ENCODE data around the gene ITGA3. TPM values are rescaled to one million over a fixed set of nuclear protein-coding genes. Genes with fewer than 3 reads are reported as not detected.

Gene ITGA3
- total RNA-seq, 1 experiment from 2014 or later = 1.6 TPM

DNA sequence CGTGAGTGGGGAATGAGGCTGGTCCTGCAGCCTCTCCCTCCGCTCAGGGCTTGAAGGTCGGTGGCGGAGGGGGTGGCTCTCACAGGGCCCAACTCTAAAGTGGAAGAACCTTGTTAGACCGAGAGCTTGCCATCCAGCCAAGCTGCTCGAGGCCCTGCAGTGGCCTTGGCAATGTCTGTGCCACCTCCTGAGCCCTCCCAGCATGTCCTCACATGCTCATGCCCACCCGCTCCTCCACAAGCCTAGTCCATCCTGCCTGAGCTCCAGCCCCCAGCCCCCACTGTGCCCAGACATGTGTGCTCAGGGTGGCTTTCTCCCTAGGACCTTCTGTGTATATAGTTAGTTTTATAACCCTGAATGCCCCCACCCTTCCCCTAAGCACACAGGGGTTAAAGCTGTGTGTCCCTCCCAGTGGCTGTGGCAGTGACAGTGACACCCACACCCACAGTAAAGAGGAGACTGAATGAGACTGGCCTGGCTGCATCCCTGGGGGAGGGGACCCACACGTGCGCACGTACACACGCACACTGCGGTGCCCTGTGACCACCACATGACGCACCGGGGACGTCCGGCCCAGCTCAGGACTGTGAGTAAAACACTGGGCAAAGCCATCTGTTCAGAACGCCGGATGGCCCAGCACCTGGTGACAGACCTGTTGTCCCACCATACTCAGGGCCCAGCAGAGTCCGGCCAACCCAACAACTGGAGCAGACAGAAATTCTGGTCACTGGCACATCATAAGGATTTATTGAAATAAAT lies 54.9 kb downstream of the ITGA3 start:
- Histone ChIP-seq H3K36me3 (ENCODE audit: insufficient read depth, low read length) (no peaks in the 10 kb centered on the region), H4K20me1 (ENCODE audit: insufficient read depth, low read depth, low read length) (no peaks in the 10 kb centered on the region), H3K9me2 (replicated peaks; ENCODE audit: insufficient read depth, low read length) (no peaks in the 10 kb centered on the region), H3K27me3 (ENCODE audit: low read length) (no peaks in the 10 kb centered on the region), H3K9ac (ENCODE audit: low read length) (no peak overlapping the region), H3K9me3 (ENCODE audit: low read length) (no peaks in the 10 kb centered on the region), H2AFZ (ENCODE audit: low read length) (no peak overlapping the region), H3K79me2 (ENCODE audit: low read length) (no peaks in the 10 kb centered on the region), H3K4me2 (ENCODE audit: low read depth, low read length, poor library complexity, severe bottlenecking) (no peak overlapping the region), H3K27ac (ENCODE audit: low read length) (no peak overlapping the region), H3K4me3 (ENCODE audit: low read length) (no peak overlapping the region), H3K4me1 (ENCODE audit: low read length) (no peaks in the 10 kb centered on the region)
- DNase-seq = no peak

DNA sequence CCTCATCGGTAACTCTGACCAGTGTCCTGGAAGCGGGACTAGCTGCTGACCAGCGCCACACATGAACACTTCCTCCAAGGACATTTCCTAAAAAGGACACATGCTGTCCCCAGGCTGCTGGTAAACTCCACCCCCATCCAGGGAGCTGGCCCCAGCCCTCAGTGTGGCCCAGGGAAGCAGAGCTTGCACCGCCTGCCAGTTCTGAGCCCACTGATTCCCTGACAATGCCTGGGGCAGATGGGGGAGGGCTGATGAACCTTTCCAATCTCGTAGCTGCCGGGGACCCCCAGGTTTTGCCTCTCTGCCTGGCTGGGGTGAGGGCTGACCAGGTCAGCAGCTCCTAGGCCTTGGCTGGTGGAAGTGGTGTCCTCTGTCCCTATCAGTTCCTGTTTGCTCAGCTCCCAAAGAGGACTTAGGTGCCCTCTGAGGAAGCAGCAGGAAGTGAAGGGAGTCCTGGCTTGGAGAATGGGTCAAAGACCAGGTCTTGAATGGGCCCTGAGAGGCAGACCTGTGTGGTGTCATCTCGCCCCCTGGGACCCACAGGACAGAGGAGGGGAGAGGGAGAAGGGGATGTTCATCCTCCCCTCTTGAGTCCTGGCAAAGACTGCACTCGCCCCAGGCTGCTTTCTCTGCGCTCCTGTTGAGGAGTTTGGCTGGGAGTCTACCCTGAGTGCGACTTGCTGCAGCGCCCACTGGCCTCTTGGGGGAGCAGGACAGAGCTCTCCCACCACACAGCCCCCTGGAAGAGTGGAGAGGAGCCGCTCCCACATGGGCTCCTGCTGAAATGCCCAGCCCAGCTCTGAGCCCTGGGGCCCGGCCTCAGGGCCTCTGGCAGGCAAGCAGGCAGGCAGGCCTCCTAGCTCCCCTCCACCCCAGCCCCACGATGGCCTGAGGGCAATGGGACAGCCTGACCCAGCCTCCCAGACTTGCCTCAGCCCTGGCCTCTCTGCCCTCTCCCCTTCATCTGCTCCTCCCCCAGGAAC lies 56.1 kb downstream of the ITGA3 start:
- Histone ChIP-seq H3K4me2 (ENCODE audit: low read depth, low read length, poor library complexity, severe bottlenecking) (no peak overlapping the region), H3K9me3 (ENCODE audit: low read length) (no peaks in the 10 kb centered on the region), H3K4me1 (ENCODE audit: low read length) (no peaks in the 10 kb centered on the region), H3K9ac (ENCODE audit: low read length) (no peak overlapping the region), H3K36me3 (ENCODE audit: insufficient read depth, low read length) (no peaks in the 10 kb centered on the region), H3K27ac (ENCODE audit: low read length) (no peak overlapping the region), H3K27me3 (ENCODE audit: low read length) (no peaks in the 10 kb centered on the region), H2AFZ (ENCODE audit: low read length) (no peak overlapping the region), H3K4me3 (ENCODE audit: low read length) (no peak overlapping the region), H4K20me1 (ENCODE audit: insufficient read depth, low read depth, low read length) (no peaks in the 10 kb centered on the region), H3K9me2 (replicated peaks; ENCODE audit: insufficient read depth, low read length) (no peaks in the 10 kb centered on the region), H3K79me2 (ENCODE audit: low read length) (no peaks in the 10 kb centered on the region)
- DNase-seq = no peak

DNA sequence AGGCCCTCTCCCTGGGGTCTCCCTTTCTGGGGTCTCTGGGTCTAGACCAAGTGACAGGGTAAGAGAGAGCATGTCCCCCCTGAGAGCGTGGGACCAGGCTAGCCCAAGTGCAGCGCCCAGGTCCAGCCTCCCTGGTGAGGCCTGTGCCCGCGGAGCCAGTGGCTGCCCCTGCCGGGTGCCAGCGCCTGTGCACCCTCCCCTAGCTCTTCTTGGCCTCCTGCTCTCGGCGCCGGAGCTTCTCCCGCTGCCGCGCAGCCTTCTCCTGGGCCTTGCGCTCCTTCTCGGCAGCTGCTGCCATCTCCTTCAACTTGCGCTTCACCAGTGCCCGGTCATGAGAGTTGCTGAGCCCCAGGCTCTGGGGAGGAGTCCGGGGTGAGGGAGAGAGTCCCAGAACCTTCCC lies 56.8 kb downstream of the ITGA3 start:
- Histone ChIP-seq H3K4me1 (ENCODE audit: low read length) (no peaks in the 10 kb centered on the region), H3K9me2 (replicated peaks; ENCODE audit: insufficient read depth, low read length) (no peaks in the 10 kb centered on the region), H3K27me3 (ENCODE audit: low read length) (no peaks in the 10 kb centered on the region), H3K36me3 (ENCODE audit: insufficient read depth, low read length) (no peaks in the 10 kb centered on the region), H3K9me3 (ENCODE audit: low read length) (no peaks in the 10 kb centered on the region), H3K9ac (ENCODE audit: low read length) (no peak overlapping the region), H3K79me2 (ENCODE audit: low read length) (no peaks in the 10 kb centered on the region), H3K27ac (ENCODE audit: low read length) (no peak overlapping the region), H3K4me2 (ENCODE audit: low read depth, low read length, poor library complexity, severe bottlenecking) (no peak overlapping the region), H4K20me1 (ENCODE audit: insufficient read depth, low read depth, low read length) (no peaks in the 10 kb centered on the region), H3K4me3 (ENCODE audit: low read length) (no peak overlapping the region), H2AFZ (ENCODE audit: low read length) (no peak overlapping the region)
- no peak for DNase-seq

GRCh38 chr17:50113624-50114320 lies 57.9 kb downstream of the ITGA3 start:
- H3K4me1 ChIP-seq (ENCODE audit: low read length) = no peaks in the 10 kb centered on the region
- H3K4me3 ChIP-seq (ENCODE audit: low read length) = no peak overlapping the region
- DNase-seq = no peak
- H3K9ac ChIP-seq (ENCODE audit: low read length) = no peak overlapping the region
- H2AFZ ChIP-seq (ENCODE audit: low read length) = no peak overlapping the region
- no peaks in the 10 kb centered on the region for H3K9me3 ChIP-seq (ENCODE audit: low read length)
- H3K79me2 ChIP-seq (ENCODE audit: low read length) = no peaks in the 10 kb centered on the region
- H3K27me3 ChIP-seq (ENCODE audit: low read length) = no peaks in the 10 kb centered on the region
- no peaks in the 10 kb centered on the region for H3K36me3 ChIP-seq (ENCODE audit: insufficient read depth, low read length)
- H3K4me2 ChIP-seq (ENCODE audit: low read depth, low read length, poor library complexity, severe bottlenecking) = no peak overlapping the region
- H3K27ac ChIP-seq (ENCODE audit: low read length) = no peak overlapping the region
- no peaks in the 10 kb centered on the region for H3K9me2 ChIP-seq (replicated peaks; ENCODE audit: insufficient read depth, low read length)
- no peaks in the 10 kb centered on the region for H4K20me1 ChIP-seq (ENCODE audit: insufficient read depth, low read depth, low read length)

GRCh38 chr17:50114401-50114800 lies 58.5 kb downstream of the ITGA3 start:
- no peaks in the 10 kb centered on the region for H3K27me3 ChIP-seq (ENCODE audit: low read length)
- H3K79me2 ChIP-seq (ENCODE audit: low read length) = no peaks in the 10 kb centered on the region
- no peak overlapping the region for H3K4me2 ChIP-seq (ENCODE audit: low read depth, low read length, poor library complexity, severe bottlenecking)
- no peak for DNase-seq
- no peak overlapping the region for H3K4me3 ChIP-seq (ENCODE audit: low read length)
- no peak overlapping the region for H3K9ac ChIP-seq (ENCODE audit: low read length)
- H3K4me1 ChIP-seq (ENCODE audit: low read length) = no peaks in the 10 kb centered on the region
- H3K9me3 ChIP-seq (ENCODE audit: low read length) = no peaks in the 10 kb centered on the region
- no peaks in the 10 kb centered on the region for H3K9me2 ChIP-seq (replicated peaks; ENCODE audit: insufficient read depth, low read length)
- no peak overlapping the region for H3K27ac ChIP-seq (ENCODE audit: low read length)
- H2AFZ ChIP-seq (ENCODE audit: low read length) = no peak overlapping the region
- H3K36me3 ChIP-seq (ENCODE audit: insufficient read depth, low read length) = no peaks in the 10 kb centered on the region
- no peaks in the 10 kb centered on the region for H4K20me1 ChIP-seq (ENCODE audit: insufficient read depth, low read depth, low read length)

DNA sequence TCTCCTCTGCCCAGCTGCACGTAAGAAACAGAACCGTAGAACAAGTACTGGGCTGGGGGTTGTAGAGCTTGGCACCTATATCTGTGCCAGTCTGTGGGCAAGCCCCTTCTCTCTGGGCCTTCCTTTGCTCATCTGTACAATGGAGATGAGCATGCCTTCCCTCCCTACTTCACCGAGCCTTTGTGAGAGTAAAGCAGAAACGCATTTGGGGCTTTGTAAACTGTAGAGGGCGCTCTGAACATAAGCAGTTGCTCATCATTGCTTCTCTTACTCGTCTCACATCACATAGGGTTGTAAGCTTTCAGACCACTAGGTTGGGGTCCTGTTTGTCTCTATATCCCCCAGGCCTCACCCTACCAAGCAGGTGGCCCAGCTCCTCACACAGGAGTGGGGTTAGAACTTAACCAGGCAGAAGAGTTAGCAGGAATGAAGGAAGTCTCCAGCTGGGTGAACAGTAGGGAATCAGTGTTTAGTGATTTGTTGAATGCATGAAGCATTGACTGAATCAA lies 59.0 kb downstream of the ITGA3 start:
- no peaks in the 10 kb centered on the region for H3K27me3 ChIP-seq (ENCODE audit: low read length)
- no peak overlapping the region for H3K4me3 ChIP-seq (ENCODE audit: low read length)
- H3K9me2 ChIP-seq (replicated peaks; ENCODE audit: insufficient read depth, low read length) = no peaks in the 10 kb centered on the region
- DNase-seq = peak; percentile 93
- H3K4me2 ChIP-seq (ENCODE audit: low read depth, low read length, poor library complexity, severe bottlenecking) = no peak overlapping the region
- no peak overlapping the region for H2AFZ ChIP-seq (ENCODE audit: low read length)
- no peak overlapping the region for H3K9ac ChIP-seq (ENCODE audit: low read length)
- no peaks in the 10 kb centered on the region for H4K20me1 ChIP-seq (ENCODE audit: insufficient read depth, low read depth, low read length)
- no peaks in the 10 kb centered on the region for H3K79me2 ChIP-seq (ENCODE audit: low read length)
- H3K27ac ChIP-seq (ENCODE audit: low read length) = no peak overlapping the region
- H3K4me1 ChIP-seq (ENCODE audit: low read length) = no peaks in the 10 kb centered on the region
- H3K36me3 ChIP-seq (ENCODE audit: insufficient read depth, low read length) = no peaks in the 10 kb centered on the region
- no peaks in the 10 kb centered on the region for H3K9me3 ChIP-seq (ENCODE audit: low read length)

- Histone ChIP-seq H3K4me2 (ENCODE audit: low read depth, low read length, poor library complexity, severe bottlenecking) (no peak overlapping the region), H2AFZ (ENCODE audit: low read length) (no peak overlapping the region), H3K36me3 (ENCODE audit: insufficient read depth, low read length) (no peaks in the 10 kb centered on the region), H3K9me2 (replicated peaks; ENCODE audit: insufficient read depth, low read length) (no peaks in the 10 kb centered on the region), H3K27me3 (ENCODE audit: low read length) (no peaks in the 10 kb centered on the region), H3K4me3 (ENCODE audit: low read length) (no peak overlapping the region), H3K4me1 (ENCODE audit: low read length) (no peaks in the 10 kb centered on the region), H3K9ac (ENCODE audit: low read length) (no peak overlapping the region), H4K20me1 (ENCODE audit: insufficient read depth, low read depth, low read length) (no peaks in the 10 kb centered on the region), H3K27ac (ENCODE audit: low read length) (no peak overlapping the region), H3K79me2 (ENCODE audit: low read length) (no peaks in the 10 kb centered on the region), H3K9me3 (ENCODE audit: low read length) (no peaks in the 10 kb centered on the region)
- DNase-seq = no peak
Measured at GRCh38 chr17:50115756-50116155, 59.8 kb downstream of the ITGA3 start.
